HG03442 (cell line): ENCODE data around the gene TMEM164.
A peak's percentile ranks its signal among the peaks of the same experiment; 100 is the strongest.
"Not testable (repeated sequence)": the region's sequence is repeated elsewhere in the genome, so short reads cannot be mapped to it uniquely, and the experiment has no call there.

Experiments
- ATAC-seq: cut with Tn5 transposase; IDR thresholded peaks from one replicate; pipeline ENCODE4 v1.9.1; 2021; ENCODE audit warnings: mild to moderate bottlenecking, moderate library complexity; ENCODE audit not compliant: unreplicated experiment

The TMEM164 gene

GRCh38 chrX:110123331-110123782 is 120.4 kb downstream of the TMEM164 start:
- ATAC-seq, result no peak

GRCh38 chrX:110125446-110126162 is 122.7 kb downstream of the TMEM164 start:
- ATAC-seq, result no peak

GRCh38 chrX:110131031-110131430 is 128.1 kb downstream of the TMEM164 start:
- no peak for ATAC-seq

GRCh38 chrX:110132450-110133114 is 129.7 kb downstream of the TMEM164 start:
- ATAC-seq, result no peak

GRCh38 chrX:110133735-110134370 is 130.9 kb downstream of the TMEM164 start:
- ATAC-seq, result peak; percentile 78

GRCh38 chrX:110135618-110136017 is 132.7 kb downstream of the TMEM164 start:
- ATAC-seq, result no peak

- ATAC-seq, result no peak
Observed at GRCh38 chrX:110136136-110136535, 133.2 kb downstream of the TMEM164 start.

- no peak for ATAC-seq
Observed at GRCh38 chrX:110138557-110138956, 135.6 kb downstream of the TMEM164 start.

- no peak for ATAC-seq
Observed at GRCh38 chrX:110139172-110139571, 136.3 kb downstream of the TMEM164 start.

- ATAC-seq, result no peak
Observed at GRCh38 chrX:110142096-110142495, 139.2 kb downstream of the TMEM164 start.

GRCh38 chrX:110143454-110144210 is 140.7 kb downstream of the TMEM164 start:
- ATAC-seq, result no peak

- no peak for ATAC-seq
Observed at GRCh38 chrX:110145311-110145710, 142.4 kb downstream of the TMEM164 start.

GRCh38 chrX:110145854-110146253 is 142.9 kb downstream of the TMEM164 start:
- ATAC-seq, result peak; percentile 53

- no peak for ATAC-seq
Observed at GRCh38 chrX:110146521-110146920, 143.6 kb downstream of the TMEM164 start.

GRCh38 chrX:110153244-110153643 is 150.3 kb downstream of the TMEM164 start:
- ATAC-seq, result no peak

GRCh38 chrX:110153896-110154295 is 151.0 kb downstream of the TMEM164 start:
- ATAC-seq, result no peak

- ATAC-seq, result not testable (repeated sequence)
Observed at GRCh38 chrX:110154328-110154727, 151.4 kb downstream of the TMEM164 start.

- no peak for ATAC-seq
Observed at GRCh38 chrX:110155759-110156158, 152.8 kb downstream of the TMEM164 start.

- no peak for ATAC-seq
Observed at GRCh38 chrX:110156167-110156754, 153.3 kb downstream of the TMEM164 start.

- no peak for ATAC-seq
Observed at GRCh38 chrX:110157444-110157843, 154.5 kb downstream of the TMEM164 start.

- peak; percentile 60 for ATAC-seq
Observed at GRCh38 chrX:110159235-110159634, 156.3 kb downstream of the TMEM164 start.
